Measurements from ENCODE around the gene MYH9. TPM values are rescaled to one million over a fixed set of nuclear protein-coding genes. Genes with fewer than 3 reads are reported as not detected.

MYH9 gene
- polyA plus RNA-seq, 1 of the 3 experiments (the other 2 are of a cell fraction): 303 TPM

- no peak for TF ChIP-seq REST (IDR thresholded peaks at IDR 0.05; ENCODE audit: low read depth, low read length)
- TF ChIP-seq YY1 (IDR thresholded peaks at IDR 0.05; ENCODE audit: low read depth): no peak
- no peak for TF ChIP-seq MXI1 (IDR thresholded peaks at IDR 0.05; ENCODE audit: low read depth, low read length)
- TF ChIP-seq CHD2 (IDR thresholded peaks at IDR 0.05; ENCODE audit: low read length, partially characterized antibody): no peak
- TF ChIP-seq MEF2A (IDR thresholded peaks at IDR 0.05; ENCODE audit: borderline replicate concordance, low read depth): no peak
- TF ChIP-seq USF1 (IDR thresholded peaks at IDR 0.05; ENCODE audit: borderline replicate concordance, low read depth): no peak
- TF ChIP-seq TCF12 (IDR thresholded peaks at IDR 0.05): peak; percentile 91
- TF ChIP-seq FOXJ3 (CRISPR knock-in tag; IDR thresholded peaks at IDR 0.05): no peak
- no peak for TF ChIP-seq SMC3 (IDR thresholded peaks at IDR 0.05; ENCODE audit: low read depth, low read length)
- 0 out of 2 replicates have a peak, but pooled peaks have one; percentile 47 for TF ChIP-seq TEAD4 (IDR thresholded peaks at IDR 0.05; ENCODE audit: borderline replicate concordance, insufficient read depth)
- TF ChIP-seq GABPA (IDR thresholded peaks at IDR 0.05; ENCODE audit: low read depth): no peak
- no peak for TF ChIP-seq ELF1 (IDR thresholded peaks at IDR 0.05)
- TF ChIP-seq RCOR1 (IDR thresholded peaks at IDR 0.05; ENCODE audit: low read length): no peak
- TF ChIP-seq IRF3 (IDR thresholded peaks at IDR 0.05; ENCODE audit: low read depth, low read length): no peak
- TF ChIP-seq JUND (IDR thresholded peaks at IDR 0.05): 0 out of 2 replicates have a peak, but pooled peaks have one; percentile 34
- TF ChIP-seq GATA2 (CRISPR knock-in tag; IDR thresholded peaks at IDR 0.05): no peak
Observed at GRCh38 chr22:36383110-36383581, 4.6 kb downstream of the MYH9 start (continued).

GRCh38 chr22:36381513-36382128 lies 6.1 kb downstream of the MYH9 start:
- Histone ChIP-seq H3K27me3 (ENCODE audit: insufficient read depth) (no peaks in the 10 kb centered on the region), H3K9ac (no peak overlapping the region), H3K9me2 (no peaks in the 10 kb centered on the region), H3K36me3 (replicated peaks in 1 of 2; ENCODE audit: control insufficient read depth in 1 of 2, insufficient read depth in 2 of 2, low read length in 1 of 2) (peaks cover 2 to 43% of the 10 kb centered on the region in 2 experiments), H3K4me2 (0 out of 2 replicates have a peak overlapping the region, but pooled peaks have one; percentile 25), H3K27ac (ENCODE audit: low read depth in 2 of 2, low read length in 1 of 2) (peak overlapping the region in 1 of 2 experiments; percentile 0; a peak in 1 of 4 replicates), H2AFZ (ENCODE audit: low read depth) (no peak overlapping the region), H3F3A (replicated peaks; ENCODE audit: insufficient read depth) (peaks cover 41% of the 10 kb centered on the region), H4K20me1 (ENCODE audit: insufficient read depth) (peaks cover 99% of the 10 kb centered on the region), H3K4me1 (ENCODE audit: control insufficient read depth in 1 of 2, insufficient read depth in 2 of 2, low read depth in 1 of 2, low read length in 1 of 2) (peaks cover 24 to 29% of the 10 kb centered on the region in 2 experiments), H3K4me3 (ENCODE audit: low read depth in 2 of 2, low read length in 1 of 2) (no peak overlapping the region), H3K79me2 (ENCODE audit: insufficient read depth) (peaks cover 99% of the 10 kb centered on the region), H3K9me3 (no peaks in the 10 kb centered on the region)
- ChIA-PET POLR2A (no interaction called here), CTCF (no interaction called here)
- no peak for DNase-seq
- WGBS (ENCODE audit: low lambda C conversion rate): 74% methylated on average over 5 of the region's 5 CpGs
- no peak for TF ChIP-seq RFX5 (IDR thresholded peaks at IDR 0.05; ENCODE audit: low read length)
- no peak for TF ChIP-seq EP300 (IDR thresholded peaks at IDR 0.05; ENCODE audit: borderline replicate concordance in 1 of 2, low read depth in 1 of 2, low read length in 1 of 2)
- no peak for TF ChIP-seq EZH2phosphoT487 (IDR thresholded peaks at IDR 0.05; ENCODE audit: borderline replicate concordance, low read depth)
- no peak for TF ChIP-seq MEF2A (IDR thresholded peaks at IDR 0.05; ENCODE audit: borderline replicate concordance, low read depth)
- TF ChIP-seq TAF1 (IDR thresholded peaks at IDR 0.05; ENCODE audit: borderline replicate concordance, low read depth, low read length): no peak
- no peak for TF ChIP-seq SMC3 (IDR thresholded peaks at IDR 0.05; ENCODE audit: low read depth, low read length)
- TF ChIP-seq GABPA (IDR thresholded peaks at IDR 0.05; ENCODE audit: low read depth): no peak
- TF ChIP-seq CTCF (IDR thresholded peaks at IDR 0.05): no peak
- TF ChIP-seq FOXM1 (IDR thresholded peaks at IDR 0.05; ENCODE audit: low read depth): no peak
- TF ChIP-seq RXRA (IDR thresholded peaks at IDR 0.05; ENCODE audit: borderline replicate concordance, low read depth): no peak
- TF ChIP-seq PBX3 (IDR thresholded peaks at IDR 0.05): no peak
- TF ChIP-seq FOXJ3 (CRISPR knock-in tag; IDR thresholded peaks at IDR 0.05): no peak

Measured in SK-N-SH (cell line).